Eye (tissue), 1 donor: Measurements from ENCODE around the gene XRCC6.

ENCODE experiments used
- DNase-seq: peaks from one replicate; pipeline ENCODE4 v3.0.0-alpha.2; 2015

Gene XRCC6

GRCh38 chr22:41688365-41689211, 67.5 kb downstream of the XRCC6 start, which contains the start of gene SNU13:
SNU13 (minus strand) TSS chr22:41688867; CDS start chr22:41688796, 71 bp downstream.
- DNase-seq: peak; percentile 96

DNA sequence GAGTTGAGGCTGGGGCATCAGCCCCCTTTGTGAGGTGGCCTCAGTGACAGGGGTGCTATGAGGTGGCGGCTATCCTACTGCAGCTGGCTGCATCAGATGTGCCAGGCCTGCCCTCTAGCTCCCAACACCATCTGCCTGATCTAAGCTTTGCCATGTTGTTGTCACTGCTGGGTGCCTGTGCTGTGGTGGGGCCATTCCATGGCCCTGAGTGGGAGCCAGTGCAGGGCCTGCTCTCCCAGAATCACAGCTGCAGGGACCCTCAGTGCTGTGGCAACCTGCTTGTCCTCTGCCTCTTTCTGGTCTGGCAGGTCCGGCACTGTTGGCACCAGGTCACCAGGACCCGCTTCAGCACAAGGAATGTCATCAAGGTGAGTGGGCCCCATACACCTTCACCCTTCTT, 69.4 kb downstream of the XRCC6 start:
- no peak for DNase-seq

DNA sequence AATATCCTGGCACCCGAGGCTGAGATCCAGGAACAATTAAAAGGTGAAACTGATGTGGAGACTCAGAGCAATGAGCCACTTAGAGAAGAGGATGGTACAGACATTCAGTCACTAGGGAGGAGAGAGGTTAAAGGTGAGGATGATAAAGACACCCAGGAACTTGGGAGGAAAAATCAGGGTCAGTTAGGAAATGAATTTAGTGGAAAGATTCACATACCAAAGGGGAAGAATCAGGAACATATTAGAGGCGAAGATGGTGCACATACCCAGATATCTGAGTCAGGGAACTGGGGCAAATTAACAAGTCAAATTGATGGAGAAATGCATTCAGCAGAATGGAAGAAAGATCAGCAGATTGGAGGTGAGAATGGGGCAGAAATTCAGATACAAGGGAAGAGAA, 74.1 kb downstream of the XRCC6 start:
- no peak for DNase-seq

DNA sequence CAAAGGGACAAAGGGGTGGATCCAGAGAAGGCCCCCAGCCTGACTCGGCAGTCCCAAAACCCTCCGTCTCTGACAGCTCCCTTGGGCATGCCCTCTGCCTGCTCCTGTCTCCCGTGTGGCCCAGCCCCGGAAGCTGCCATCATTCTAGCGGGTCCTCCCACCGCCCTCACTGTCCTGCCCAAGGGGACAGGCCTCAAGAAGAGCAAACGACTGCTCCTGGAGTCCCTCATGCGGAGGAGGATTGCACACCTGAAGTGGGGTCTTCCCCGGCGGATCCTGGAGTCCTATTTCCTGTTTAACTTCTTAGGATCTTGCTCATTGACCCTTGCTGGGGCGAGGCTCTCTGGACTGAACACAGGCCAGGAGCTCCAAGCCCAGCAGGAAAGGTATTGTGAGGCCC, 75.6 kb downstream of the XRCC6 start:
- no peak for DNase-seq

GRCh38 chr22:41697126-41697775, 76.2 kb downstream of the XRCC6 start:
- peak; percentile 99 for DNase-seq

DNA sequence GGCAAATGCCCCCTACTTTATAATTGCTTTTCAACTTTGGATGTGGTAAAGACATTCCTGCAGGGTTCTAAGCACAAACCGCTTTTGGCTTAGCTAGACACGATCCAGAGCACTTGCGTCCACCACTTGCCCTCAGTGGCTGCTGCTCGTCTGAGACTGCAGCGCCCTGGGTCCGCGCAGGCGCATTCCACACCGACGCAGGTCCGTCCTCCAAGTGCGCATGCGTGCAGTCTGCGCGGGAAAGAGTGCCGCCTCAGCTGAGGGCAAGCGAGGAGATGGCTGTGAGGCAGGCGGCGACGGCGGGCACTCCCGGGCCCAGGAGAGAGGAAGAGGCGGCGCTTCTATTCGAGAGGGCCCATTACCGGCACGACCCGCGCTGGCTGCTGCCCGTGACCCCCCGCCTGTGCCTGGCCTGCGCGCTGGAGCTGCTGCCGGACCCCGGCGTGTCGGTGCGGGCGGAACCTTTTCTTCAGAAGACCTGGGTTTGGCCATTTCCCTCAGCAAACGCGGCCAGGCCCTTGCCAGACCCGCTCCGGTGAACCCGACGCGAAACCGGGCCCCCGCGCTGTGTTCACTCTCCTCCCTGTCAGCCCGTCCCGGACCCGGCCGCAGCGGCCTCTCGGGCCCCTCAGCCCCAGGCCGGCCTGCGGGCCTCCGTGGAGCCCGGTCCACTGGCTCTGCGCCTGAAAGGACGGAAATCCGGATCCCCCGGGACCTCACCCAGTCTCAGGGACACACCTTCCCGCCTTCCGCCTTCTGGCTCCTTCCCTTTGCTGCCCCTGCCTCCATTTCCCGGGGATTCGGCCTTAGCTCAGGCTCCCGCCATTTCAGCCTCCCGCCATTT, 78.4 kb downstream of the XRCC6 start, which contains the start of gene MEI1:
TSS of gene MEI1 (plus strand) at position 240 of the 844 bp plus-strand sequence. CDS start at position 276, 36 bp downstream.
- peak; percentile 93 for DNase-seq

- DNase-seq: no peak
Observed at GRCh38 chr22:41700108-41700364, 78.9 kb downstream of the XRCC6 start.

- DNase-seq: no peak
Observed at GRCh38 chr22:41702763-41703162, 81.7 kb downstream of the XRCC6 start.

- no peak for DNase-seq
Observed at GRCh38 chr22:41709341-41709740, 88.2 kb downstream of the XRCC6 start.

- DNase-seq: no peak
Observed at GRCh38 chr22:41713004-41713403, 91.9 kb downstream of the XRCC6 start.
